Lower lobe of right lung (tissue), 2 donors: Measurements from ENCODE around the gene GSTM5. TPM values are rescaled to one million over a fixed set of nuclear protein-coding genes. Genes with fewer than 3 reads are reported as not detected.

Experiments
- ATAC-seq, 2 donors: fragments of 200-7000 bp; cut with Tn5 transposase; one replicate each; pipeline ENCODE4 v1.9.1; 2020 to 2022; ENCODE audit warnings: mild to moderate bottlenecking in 2 of 2, moderate library complexity in 2 of 2
- DNase-seq: peaks from one replicate; pipeline ENCODE4 v3.0.0-alpha.2; 2020
- H3K27ac ChIP-seq: fragments of 200-600 bp; one replicate; pipeline ENCODE4 v1.8.0; 2022
- H3K27me3 ChIP-seq: fragments of 200-600 bp; one replicate; pipeline ENCODE4 v1.8.0; 2022; ENCODE audit warnings: low read depth
- H3K36me3 ChIP-seq: fragments of 200-600 bp; one replicate; pipeline ENCODE4 v1.8.0; 2022; ENCODE audit warnings: mild to moderate bottlenecking
- H3K4me1 ChIP-seq: fragments of 200-600 bp; one replicate; pipeline ENCODE4 v1.8.0; 2022
- H3K4me3 ChIP-seq: fragments of 200-600 bp; one replicate; pipeline ENCODE4 v1.8.0; 2022; ENCODE audit warnings: mild to moderate bottlenecking
- H3K9me3 ChIP-seq: fragments of 200-600 bp; one replicate; pipeline ENCODE4 v1.8.0; 2022
- intact Hi-C: fragments of 100-400 bp; cut with DNase I; formaldehyde crosslinking; loops from one replicate; pipeline ENCODE4 v1.11.0; 2022
- total RNA-seq: library from RNA; stranded (reverse); fragmentation: NEBNext Ultra II Directional; extraction: Animal tissue kit (Norgen Biotek cat#: 25700); gene quantifications from one replicate; pipeline ENCODE4 v1.2.1, GENCODE V29; 2021
- TF ChIP-seq, protein P1 (sequence below): fragments of 200-600 bp; IDR thresholded peaks from one replicate; pipeline ENCODE4 v1.8.0; 2022; ENCODE audit warnings: antibody characterized with exemption, mild to moderate bottlenecking
- donor health status: DM: no; HTN: yes; CAD: no; lungs with severe emphysema.

Gene GSTM5
- total RNA-seq, 1 donor from 2014 or later: 11.7 TPM

GRCh38 chr1:109725510-109725909 is 13.5 kb downstream of the GSTM5 start:
- H3K27ac ChIP-seq: no peak overlapping the region
- TF ChIP-seq, protein P1, sequence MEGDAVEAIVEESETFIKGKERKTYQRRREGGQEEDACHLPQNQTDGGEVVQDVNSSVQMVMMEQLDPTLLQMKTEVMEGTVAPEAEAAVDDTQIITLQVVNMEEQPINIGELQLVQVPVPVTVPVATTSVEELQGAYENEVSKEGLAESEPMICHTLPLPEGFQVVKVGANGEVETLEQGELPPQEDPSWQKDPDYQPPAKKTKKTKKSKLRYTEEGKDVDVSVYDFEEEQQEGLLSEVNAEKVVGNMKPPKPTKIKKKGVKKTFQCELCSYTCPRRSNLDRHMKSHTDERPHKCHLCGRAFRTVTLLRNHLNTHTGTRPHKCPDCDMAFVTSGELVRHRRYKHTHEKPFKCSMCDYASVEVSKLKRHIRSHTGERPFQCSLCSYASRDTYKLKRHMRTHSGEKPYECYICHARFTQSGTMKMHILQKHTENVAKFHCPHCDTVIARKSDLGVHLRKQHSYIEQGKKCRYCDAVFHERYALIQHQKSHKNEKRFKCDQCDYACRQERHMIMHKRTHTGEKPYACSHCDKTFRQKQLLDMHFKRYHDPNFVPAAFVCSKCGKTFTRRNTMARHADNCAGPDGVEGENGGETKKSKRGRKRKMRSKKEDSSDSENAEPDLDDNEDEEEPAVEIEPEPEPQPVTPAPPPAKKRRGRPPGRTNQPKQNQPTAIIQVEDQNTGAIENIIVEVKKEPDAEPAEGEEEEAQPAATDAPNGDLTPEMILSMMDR: no peak
- intact Hi-C loops: no loop called here
- ATAC-seq: no peak
- no peak for DNase-seq
- H3K27me3 ChIP-seq: no peaks in the 10 kb centered on the region
- no peaks in the 10 kb centered on the region for H3K4me1 ChIP-seq
- no peaks in the 10 kb centered on the region for H3K9me3 ChIP-seq
- no peak overlapping the region for H3K4me3 ChIP-seq
- H3K36me3 ChIP-seq: no peaks in the 10 kb centered on the region

DNA sequence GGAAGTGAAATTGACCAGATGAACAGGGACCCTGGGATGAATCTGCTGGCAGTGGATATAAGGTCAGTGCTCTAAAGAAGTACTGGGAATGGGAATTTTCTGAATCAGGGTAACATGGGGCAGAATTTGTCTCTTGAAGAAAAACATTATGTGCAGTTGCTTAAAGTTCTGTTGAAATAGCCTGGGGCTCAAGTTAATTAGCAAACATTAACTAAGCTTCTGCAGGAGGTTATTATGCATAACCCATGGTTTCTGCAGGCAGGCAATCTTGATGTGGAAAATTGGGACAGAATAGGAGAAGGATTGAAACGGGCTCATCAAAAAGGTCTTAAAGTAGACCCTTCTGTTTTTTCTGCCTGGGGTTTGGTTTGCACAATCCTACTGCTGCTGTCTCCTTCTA is 14.0 kb downstream of the GSTM5 start:
- intact Hi-C loops: no loop called here
- H3K36me3 ChIP-seq: no peaks in the 10 kb centered on the region
- no peaks in the 10 kb centered on the region for H3K9me3 ChIP-seq
- no peak for ATAC-seq
- DNase-seq: no peak
- H3K27ac ChIP-seq: no peak overlapping the region
- TF ChIP-seq, protein P1: no peak
- H3K27me3 ChIP-seq: no peaks in the 10 kb centered on the region
- no peak overlapping the region for H3K4me3 ChIP-seq
- H3K4me1 ChIP-seq: no peaks in the 10 kb centered on the region

DNA sequence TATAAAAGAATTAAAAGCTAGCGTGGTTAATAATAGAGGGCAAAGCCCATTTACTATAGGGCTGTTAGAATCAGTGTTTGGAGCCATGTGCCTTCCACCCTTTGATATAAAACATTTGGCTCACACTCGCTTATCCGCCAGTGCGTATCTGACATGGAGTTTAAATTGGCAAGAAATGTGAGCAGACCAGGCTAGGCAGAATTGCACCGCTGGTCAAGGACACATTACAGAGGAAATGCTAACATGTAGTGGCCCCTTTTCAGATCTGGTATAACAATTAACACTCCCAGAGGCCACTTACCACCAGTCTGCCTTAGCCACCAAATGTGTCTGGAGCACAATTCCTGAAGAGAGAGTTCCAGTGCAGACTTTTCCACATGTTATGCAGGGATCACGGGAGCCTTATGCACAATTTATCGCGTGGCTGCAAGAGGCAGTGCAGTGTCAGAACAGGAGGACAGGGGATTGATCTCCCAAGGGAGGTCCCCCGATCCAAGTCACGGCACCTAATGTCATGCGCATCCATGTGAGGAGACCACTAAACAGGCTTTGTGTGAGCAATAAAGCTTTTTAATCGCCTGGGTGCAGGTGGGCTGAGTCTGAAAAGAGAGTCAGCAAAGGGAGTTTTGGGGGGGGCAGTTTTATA is 14.8 kb downstream of the GSTM5 start:
- H3K27ac ChIP-seq: no peak overlapping the region
- no peak overlapping the region for H3K4me3 ChIP-seq
- DNase-seq (no peak), ATAC-seq (no peak)
- TF ChIP-seq, protein P1: no peak
- intact Hi-C loops: no loop called here
- no peaks in the 10 kb centered on the region for H3K4me1 ChIP-seq
- no peaks in the 10 kb centered on the region for H3K9me3 ChIP-seq
- no peaks in the 10 kb centered on the region for H3K36me3 ChIP-seq
- H3K27me3 ChIP-seq: no peaks in the 10 kb centered on the region

- H3K36me3 ChIP-seq: no peaks in the 10 kb centered on the region
Measured at GRCh38 chr1:109728870-109729269, 16.8 kb downstream of the GSTM5 start.

DNA sequence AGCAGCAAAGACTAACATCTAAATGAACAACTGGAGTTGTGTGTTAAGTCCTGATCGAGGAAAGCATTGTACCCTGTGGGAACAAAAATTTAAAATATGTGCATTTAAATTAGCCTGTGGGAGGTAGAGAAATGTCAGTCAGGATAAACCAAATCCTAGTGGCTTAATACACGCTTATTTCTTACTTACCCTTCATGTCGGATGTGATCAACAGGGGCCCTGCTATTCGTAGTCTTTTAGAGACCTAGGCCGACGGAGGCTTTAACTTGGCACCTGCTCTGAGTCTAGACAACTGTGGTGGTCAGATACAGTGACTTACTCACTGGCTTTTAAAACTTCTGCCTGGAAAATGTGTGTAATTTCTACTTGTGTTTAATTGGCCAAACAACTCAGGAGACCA is 18.6 kb downstream of the GSTM5 start:
- no peak for ATAC-seq
- no peak for DNase-seq
- H3K27me3 ChIP-seq: no peaks in the 10 kb centered on the region
- no peaks in the 10 kb centered on the region for H3K9me3 ChIP-seq
- no peaks in the 10 kb centered on the region for H3K36me3 ChIP-seq
- intact Hi-C loops: no loop called here
- no peak overlapping the region for H3K27ac ChIP-seq
- H3K4me1 ChIP-seq: no peaks in the 10 kb centered on the region
- no peak overlapping the region for H3K4me3 ChIP-seq
- TF ChIP-seq, protein P1: no peak

More at GRCh38 chr1:109728870-109729269, 16.8 kb downstream of the GSTM5 start:
- no peak overlapping the region for H3K27ac ChIP-seq
- DNase-seq (no peak), ATAC-seq (peak; percentile 38 to 48)
- intact Hi-C loops: no loop called here
- no peaks in the 10 kb centered on the region for H3K9me3 ChIP-seq
- H3K27me3 ChIP-seq: no peaks in the 10 kb centered on the region
- no peak overlapping the region for H3K4me3 ChIP-seq
- no peaks in the 10 kb centered on the region for H3K4me1 ChIP-seq
- TF ChIP-seq, protein P1: no peak
